HepG2 (cell line): ENCODE measurements around the gene WDR35. TPM values are rescaled to one million over a fixed set of nuclear protein-coding genes. Genes with fewer than 3 reads are reported as not detected.
A peak's percentile ranks its signal among the peaks of the same experiment; 100 is the strongest.

Experiments
- ATAD3A ChIP-seq: sonication (generic); formaldehyde crosslinking; IDR thresholded peaks from 2 replicates; pipeline ENCODE4 v1.4.0; 2020; ENCODE audit warnings: missing genetic modification reagents
- DR1 ChIP-seq: sonication (generic); formaldehyde crosslinking; IDR thresholded peaks from 2 replicates; pipeline ENCODE4 v1.8.0; 2021; ENCODE audit warnings: mild to moderate bottlenecking, missing genetic modification reagents, inconsistent platforms
- E2F2 ChIP-seq: sonication (generic); formaldehyde crosslinking; IDR thresholded peaks from 2 replicates; pipeline ENCODE4 v1.4.0; 2020; ENCODE audit warnings: missing genetic modification reagents, borderline replicate concordance
- FOXK2 ChIP-seq: fragments of 450-650 bp; IDR thresholded peaks from 2 replicates; pipeline ENCODE4 v1.6.1; 2016
- HMGA1 ChIP-seq: sonication (generic); formaldehyde crosslinking; conservative IDR thresholded peaks from 2 replicates; pipeline ENCODE4 v1.4.0; 2020; ENCODE audit warnings: missing genetic modification reagents
- HNF4G ChIP-seq, 2 experiments: sonication (generic) in 1 of 2; formaldehyde crosslinking in 1 of 2; IDR thresholded peaks; 2 replicates each; pipeline versions ENCODE4 v1.4.0 to v1.6.1; 2011 to 2020; ENCODE audit warnings: borderline replicate concordance in 2 of 2, low read depth in 2 of 2, mild to moderate bottlenecking in 2 of 2, low read length in 1 of 2, missing genetic modification reagents in 1 of 2, moderate library complexity in 1 of 2
- HOXA7 ChIP-seq: sonication (generic); formaldehyde crosslinking; IDR thresholded peaks from 2 replicates; pipeline ENCODE4 v1.8.1; 2022; ENCODE audit warnings: mild to moderate bottlenecking, missing genetic modification reagents, moderate library complexity
- KAT7 ChIP-seq: IDR thresholded peaks from 2 replicates; pipeline ENCODE4 v1.6.1; 2018; ENCODE audit warnings: borderline replicate concordance, missing compliant biosample characterization
- KLF9 ChIP-seq: IDR thresholded peaks from 2 replicates; pipeline ENCODE4 v1.6.1; 2016; ENCODE audit warnings: low read depth
- MBNL3 ChIP-seq: fragments of 250-450 bp; sonication (Bioruptor Pico); conservative IDR thresholded peaks from 2 replicates; pipeline ENCODE4 v1.8.0; 2022; ENCODE audit warnings: mild to moderate bottlenecking, inconsistent platforms
- NFRKB ChIP-seq: fragments of 450-650 bp; IDR thresholded peaks from 2 replicates; pipeline ENCODE4 v1.6.1; 2017
- PRDM4 ChIP-seq: sonication (generic); formaldehyde crosslinking; IDR thresholded peaks from 2 replicates; pipeline ENCODE4 v1.9.0; 2021; ENCODE audit warnings: missing genetic modification reagents, borderline replicate concordance
- SP140L ChIP-seq: sonication (generic); formaldehyde crosslinking; IDR thresholded peaks from 2 replicates; pipeline ENCODE4 v1.4.0; 2020; ENCODE audit warnings: missing genetic modification reagents, borderline replicate concordance
- SSRP1 ChIP-seq: IDR thresholded peaks from 2 replicates; pipeline ENCODE4 v1.6.1; 2016; ENCODE audit warnings: control low read depth
- ZNF121 ChIP-seq: sonication (generic); formaldehyde crosslinking; IDR thresholded peaks from 2 replicates; pipeline ENCODE4 v1.5.0; 2020; ENCODE audit warnings: mild to moderate bottlenecking, missing genetic modification reagents
- ZNF367 ChIP-seq: sonication (generic); formaldehyde crosslinking; IDR thresholded peaks from 2 replicates; pipeline ENCODE4 v1.4.0; 2020; ENCODE audit warnings: missing genetic modification reagents, borderline replicate concordance
- ZNF382 ChIP-seq: sonication (generic); formaldehyde crosslinking; IDR thresholded peaks from 2 replicates; pipeline ENCODE4 v1.5.0; 2020; ENCODE audit warnings: missing genetic modification reagents, mild to moderate bottlenecking, borderline replicate concordance
- ZNF563 ChIP-seq: sonication (generic); formaldehyde crosslinking; IDR thresholded peaks from 2 replicates; pipeline ENCODE4 v1.8.0; 2022; ENCODE audit warnings: mild to moderate bottlenecking, moderate library complexity, missing genetic modification reagents
- ZSCAN29 ChIP-seq: sonication (generic); formaldehyde crosslinking; conservative IDR thresholded peaks from 2 replicates; pipeline ENCODE4 v1.4.0; 2020; ENCODE audit warnings: mild to moderate bottlenecking, missing genetic modification reagents
- polyA plus RNA-seq, 8 experiments: library from polyadenylated mRNA; depleted of rRNA in 3 of 8; stranded (reverse) in 7 of 8; unstranded in 1 of 8; fragments of >200 nt; fragmentation: Illumina TruSeq in 4 of 8; extraction: Trizol in 4 of 8; gene quantifications; 2 replicates each; pipeline versions ENCODE4 v1.2.1 to v1.2.3, GENCODE V29; 2011 to 2016; ENCODE audit warnings: low read depth in 4 of 8, missing spikeins in 1 of 8, mixed read lengths in 1 of 8; ENCODE audit not compliant: insufficient read depth in 1 of 8
- total RNA-seq, 5 experiments: library from RNA; depleted of rRNA; stranded (reverse); fragments of >200 nt; fragmentation: Illumina TruSeq; extraction: Trizol; gene quantifications; 2 replicates each; pipeline ENCODE4 v1.2.3, GENCODE V29; 2016; ENCODE audit warnings: low read depth in 1 of 5
- TF ChIP-seq, protein P1 (sequence below): IDR thresholded peaks from 2 replicates; pipeline ENCODE4 v1.6.1; 2016; ENCODE audit warnings: missing compliant biosample characterization, missing genetic modification reagents, borderline replicate concordance
- TF ChIP-seq, protein P2 (sequence below): sonication (generic); formaldehyde crosslinking; IDR thresholded peaks from 2 replicates; pipeline ENCODE4 v1.5.0; 2020; ENCODE audit warnings: missing genetic modification reagents
- TF ChIP-seq, protein P3 (sequence below): sonication (generic); formaldehyde crosslinking; IDR thresholded peaks from 2 replicates; pipeline ENCODE4 v1.4.0; 2020; ENCODE audit warnings: mild to moderate bottlenecking, low read depth, missing genetic modification reagents

WDR35 gene
- total and polyA plus RNA-seq, 2 of the 13 experiments (the other 11 are each of a cell fraction or from before 2014, with no cell fraction given) = 11.1 to 19.6 TPM

GRCh38 chr2:19901442-19902215, 88.3 kb downstream of the WDR35 start, which contains the start of gene TTC32 (continued):
- peak; percentile 99; the same call in 1 of the 2 replicates for TF ChIP-seq E2F2 (CRISPR knock-in tag)
- TF ChIP-seq, protein P1, sequence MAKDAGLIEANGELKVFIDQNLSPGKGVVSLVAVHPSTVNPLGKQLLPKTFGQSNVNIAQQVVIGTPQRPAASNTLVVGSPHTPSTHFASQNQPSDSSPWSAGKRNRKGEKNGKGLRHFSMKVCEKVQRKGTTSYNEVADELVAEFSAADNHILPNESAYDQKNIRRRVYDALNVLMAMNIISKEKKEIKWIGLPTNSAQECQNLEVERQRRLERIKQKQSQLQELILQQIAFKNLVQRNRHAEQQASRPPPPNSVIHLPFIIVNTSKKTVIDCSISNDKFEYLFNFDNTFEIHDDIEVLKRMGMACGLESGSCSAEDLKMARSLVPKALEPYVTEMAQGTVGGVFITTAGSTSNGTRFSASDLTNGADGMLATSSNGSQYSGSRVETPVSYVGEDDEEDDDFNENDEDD = peak; percentile 97
- TF ChIP-seq HNF4G (IDR thresholded peaks at IDR 0.05; ENCODE audit: borderline replicate concordance, low read depth, low read length) = peak; percentile 35; the same call in 1 of the 2 replicates
- no peak; the same call in 1 of the 2 replicates for TF ChIP-seq HNF4G (CRISPR knock-in tag; IDR thresholded peaks at IDR 0.05; ENCODE audit: borderline replicate concordance, low read depth)
- TF ChIP-seq SSRP1 (CRISPR knock-in tag) = peak; percentile 85
- no peak for TF ChIP-seq ZNF382 (CRISPR knock-in tag)
- TF ChIP-seq HOXA7 (CRISPR knock-in tag) = no peak
- 0 out of 2 replicates have a peak, but pooled peaks have one; percentile 85 for TF ChIP-seq ZNF367
- TF ChIP-seq, protein P2, sequence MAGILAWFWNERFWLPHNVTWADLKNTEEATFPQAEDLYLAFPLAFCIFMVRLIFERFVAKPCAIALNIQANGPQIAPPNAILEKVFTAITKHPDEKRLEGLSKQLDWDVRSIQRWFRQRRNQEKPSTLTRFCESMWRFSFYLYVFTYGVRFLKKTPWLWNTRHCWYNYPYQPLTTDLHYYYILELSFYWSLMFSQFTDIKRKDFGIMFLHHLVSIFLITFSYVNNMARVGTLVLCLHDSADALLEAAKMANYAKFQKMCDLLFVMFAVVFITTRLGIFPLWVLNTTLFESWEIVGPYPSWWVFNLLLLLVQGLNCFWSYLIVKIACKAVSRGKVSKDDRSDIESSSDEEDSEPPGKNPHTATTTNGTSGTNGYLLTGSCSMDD = 0 out of 2 replicates have a peak, but pooled peaks have one; percentile 65
- TF ChIP-seq KLF9 = peak; percentile 34; the same call in 1 of the 2 replicates
- peak; percentile 85; the same call in 1 of the 2 replicates for TF ChIP-seq ATAD3A (CRISPR knock-in tag)
- TF ChIP-seq ZNF121 (CRISPR knock-in tag) = no peak
- no peak for TF ChIP-seq NFRKB
- no peak for TF ChIP-seq FOXK2
- peak; percentile 63; the same call in 1 of the 2 replicates for TF ChIP-seq SP140L
- TF ChIP-seq HMGA1 (CRISPR knock-in tag) = no peak
- peak; percentile 94 for TF ChIP-seq DR1 (CRISPR knock-in tag)
- peak; percentile 95 for TF ChIP-seq ZNF563 (CRISPR knock-in tag)
- TF ChIP-seq, protein P3, sequence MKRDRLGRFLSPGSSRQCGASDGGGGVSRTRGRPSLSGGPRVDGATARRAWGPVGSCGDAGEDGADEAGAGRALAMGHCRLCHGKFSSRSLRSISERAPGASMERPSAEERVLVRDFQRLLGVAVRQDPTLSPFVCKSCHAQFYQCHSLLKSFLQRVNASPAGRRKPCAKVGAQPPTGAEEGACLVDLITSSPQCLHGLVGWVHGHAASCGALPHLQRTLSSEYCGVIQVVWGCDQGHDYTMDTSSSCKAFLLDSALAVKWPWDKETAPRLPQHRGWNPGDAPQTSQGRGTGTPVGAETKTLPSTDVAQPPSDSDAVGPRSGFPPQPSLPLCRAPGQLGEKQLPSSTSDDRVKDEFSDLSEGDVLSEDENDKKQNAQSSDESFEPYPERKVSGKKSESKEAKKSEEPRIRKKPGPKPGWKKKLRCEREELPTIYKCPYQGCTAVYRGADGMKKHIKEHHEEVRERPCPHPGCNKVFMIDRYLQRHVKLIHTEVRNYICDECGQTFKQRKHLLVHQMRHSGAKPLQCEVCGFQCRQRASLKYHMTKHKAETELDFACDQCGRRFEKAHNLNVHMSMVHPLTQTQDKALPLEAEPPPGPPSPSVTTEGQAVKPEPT (CRISPR knock-in tag) = peak; percentile 95
- peak; percentile 95 for TF ChIP-seq ZSCAN29
- peak; percentile 89 for TF ChIP-seq KAT7 (CRISPR knock-in tag)
- TF ChIP-seq MBNL3 (CRISPR knock-in tag) = 0 out of 2 replicates have a peak, but pooled peaks have one; percentile 59
- peak; percentile 66; the same call in 1 of the 2 replicates for TF ChIP-seq PRDM4
